Measurements from ENCODE around the gene ANKMY1.

The ANKMY1 gene

GRCh38 chr2:240594511-240595380, 37.0 kb upstream of the ANKMY1 start:
- DNase-seq, result no peak

GRCh38 chr2:240593703-240594451, 36.1 kb upstream of the ANKMY1 start:
- no peak for DNase-seq

GRCh38 chr2:240593026-240593702, 35.4 kb upstream of the ANKMY1 start:
- DNase-seq, result no peak

GRCh38 chr2:240591784-240592183, 34.0 kb upstream of the ANKMY1 start:
- DNase-seq, result no peak

- DNase-seq, result no peak
These were observed 33.4 kb upstream of the ANKMY1 start for GRCh38 chr2:240591226-240591625.

GRCh38 chr2:240590681-240591111, 32.9 kb upstream of the ANKMY1 start:
- no peak for DNase-seq

GRCh38 chr2:240589850-240590525, 32.2 kb upstream of the ANKMY1 start:
- DNase-seq, result no peak

GRCh38 chr2:240589375-240589774, 31.6 kb upstream of the ANKMY1 start:
- DNase-seq, result no peak

- no peak for DNase-seq
These were observed 30.9 kb upstream of the ANKMY1 start for GRCh38 chr2:240588669-240589068.

- DNase-seq, result no peak
These were observed 30.3 kb upstream of the ANKMY1 start for GRCh38 chr2:240588006-240588655.

- DNase-seq, result no peak
These were observed 29.4 kb upstream of the ANKMY1 start for GRCh38 chr2:240586919-240587800.

GRCh38 chr2:240586198-240586918, 28.6 kb upstream of the ANKMY1 start, which contains the start of gene CAPN10:
Gene CAPN10 (plus strand): TSS chr2:240586734. CDS start chr2:240586912, 178 bp downstream.
- peak; percentile 86 for DNase-seq

GRCh38 chr2:240585681-240586197, 28.0 kb upstream of the ANKMY1 start:
- DNase-seq, result no peak

- no peak for DNase-seq
These were observed 27.3 kb upstream of the ANKMY1 start for GRCh38 chr2:240585101-240585500.

- no peak for DNase-seq
These were observed 26.8 kb upstream of the ANKMY1 start for GRCh38 chr2:240584486-240585031.

- no peak for DNase-seq
These were observed 26.0 kb upstream of the ANKMY1 start for GRCh38 chr2:240583774-240584173.

- DNase-seq, result no peak
These were observed 25.0 kb upstream of the ANKMY1 start for GRCh38 chr2:240582781-240583180.

- no peak for DNase-seq
These were observed 24.0 kb upstream of the ANKMY1 start for GRCh38 chr2:240581811-240582210.

- DNase-seq, result no peak
These were observed 22.2 kb upstream of the ANKMY1 start for GRCh38 chr2:240579771-240580614.

All from NCI-H1417 treated with DMSO at 0.1 percent for 48 hours (cell line).